Panc1 (cell line): ENCODE measurements around the gene PIK3R1. TPM values are rescaled to one million over a fixed set of nuclear protein-coding genes. Genes with fewer than 3 reads are reported as not detected.

Experiments used
- ATAC-seq: fragments of 200-7000 bp; cut with Tn5 transposase; 2 replicates; pipeline ENCODE4 v1.9.1; 2020; ENCODE audit warnings: mild to moderate bottlenecking, moderate library complexity
- Bru-seq: library from RNA; stranded (reverse); fragments of 400-500 nt; gene quantifications from one replicate; lab custom pipeline; 2021; lab: Mats Ljungman, UMichigan
- BruChase-seq, 2 experiments: library from RNA; stranded (reverse); fragments of 400-500 nt; gene quantifications; one replicate each; lab custom pipeline; 2021; lab: Mats Ljungman, UMichigan
- BruUV-seq: library from RNA; stranded (reverse); fragments of 400-500 nt; replicated peaks from 2 replicates; lab custom pipeline; 2021; lab: Mats Ljungman, UMichigan
- CTCF ChIA-PET: fragments of 300-600 bp; sonication (Branson Sonifier 250); formaldehyde crosslinking; loops from one replicate; lab custom pipeline; 2022; ENCODE audit warnings: antibody characterized with exemption; lab: Charles Lee
- POLR2A ChIA-PET: fragments of 300-600 bp; sonication (Branson Sonifier 250); formaldehyde crosslinking; loops from one replicate; lab custom pipeline; 2022; ENCODE audit warnings: antibody characterized with exemption; lab: Charles Lee
- DNase-seq: peaks from one replicate; pipeline ENCODE4 v3.0.0-alpha.2; 2010; ENCODE audit warnings: low read depth, low spot score
- H3K27ac ChIP-seq: 2 replicates; pipeline ENCODE4 v1.5.1; 2011; ENCODE audit warnings: mild to moderate bottlenecking, low read length, inconsistent platforms
- H3K27me3 ChIP-seq: fragments of 200-500 bp; sonication (Bioruptor generic); 2 replicates; pipeline ENCODE4 v1.6.0; 2014; ENCODE audit warnings: low read length, inconsistent platforms; ENCODE audit not compliant: control insufficient read depth, insufficient read depth
- H3K36me3 ChIP-seq: fragments of 200-500 bp; sonication (Bioruptor generic); 2 replicates; pipeline ENCODE4 v1.5.1; 2014; ENCODE audit warnings: inconsistent platforms, mild to moderate bottlenecking, low read length, moderate library complexity; ENCODE audit not compliant: control insufficient read depth, insufficient read depth
- H3K4me1 ChIP-seq: 2 replicates; pipeline ENCODE4 v1.5.1; 2011; ENCODE audit warnings: inconsistent platforms, mild to moderate bottlenecking, low read length, moderate library complexity; ENCODE audit not compliant: control insufficient read depth, insufficient read depth
- H3K4me3 ChIP-seq, 2 experiments: 2 replicates each; pipeline ENCODE4 v1.5.1; 2011 to 2012; ENCODE audit warnings: low read depth in 2 of 2, low read length in 2 of 2, mild to moderate bottlenecking in 2 of 2, inconsistent platforms in 1 of 2, moderate library complexity in 1 of 2
- H3K9me3 ChIP-seq: fragments of 200-500 bp; sonication (Bioruptor generic); 2 replicates; pipeline ENCODE4 v1.5.1; 2014; ENCODE audit warnings: low read depth, mild to moderate bottlenecking, inconsistent platforms, low read length, moderate library complexity; ENCODE audit not compliant: control insufficient read depth, insufficient read depth
- POLR2AphosphoS5 ChIP-seq: IDR thresholded peaks from 2 replicates; pipeline ENCODE4 v1.6.1; 2012; ENCODE audit warnings: mild to moderate bottlenecking, low read depth, low read length, moderate library complexity
- SIN3A ChIP-seq: IDR thresholded peaks from 2 replicates; pipeline ENCODE4 v1.6.1; 2012; ENCODE audit warnings: low read depth, mild to moderate bottlenecking, low read length, moderate library complexity, borderline replicate concordance; ENCODE audit not compliant: insufficient read depth
- TCF7L2 ChIP-seq: IDR thresholded peaks from 2 replicates; pipeline ENCODE4 v1.6.1; 2011; ENCODE audit warnings: mild to moderate bottlenecking, low read depth, low read length, inconsistent platforms
- in situ Hi-C: cut with HindIII; loops from 2 replicates; pipeline ENCODE4 v1.10.0; 2016; ENCODE audit warnings: low sequenced_read_pairs, low pct_unique_long_range_greater_than_20kb
- intact Hi-C: fragments of 100-400 bp; cut with micrococcal nuclease; formaldehyde crosslinking; loops from one replicate; pipeline ENCODE4 v1.10.0; 2022; ENCODE audit not compliant: unreplicated experiment
- long read RNA-seq: library from polyadenylated mRNA; unstranded; transcript quantifications from one replicate; pipeline ENCODE4 v2.0.0, GENCODE V29; 2021; ENCODE audit not compliant: unreplicated experiment
- polyA plus RNA-seq: library from polyadenylated mRNA; unstranded; fragments of >200 nt; gene quantifications from one replicate; pipeline ENCODE4 v1.2.1, GENCODE V29; 2012; ENCODE audit warnings: missing spikeins; ENCODE audit not compliant: insufficient read length
- total RNA-seq: library from RNA; stranded (reverse); gene quantifications from one replicate; pipeline ENCODE4 v1.2.1, GENCODE V29; 2021; ENCODE audit not compliant: unreplicated experiment
- TF ChIP-seq, protein P1 (sequence below), 2 experiments: IDR thresholded peaks; 2 replicates each; pipeline ENCODE4 v1.6.1; 2011 to 2012; ENCODE audit warnings: low read depth in 2 of 2, control low read depth in 1 of 2, low read length in 1 of 2, mild to moderate bottlenecking in 1 of 2, moderate library complexity in 1 of 2; ENCODE audit not compliant: insufficient read depth in 1 of 2
- TF ChIP-seq, protein P2 (sequence below): fragments of 450-650 bp; IDR thresholded peaks from 2 replicates; pipeline ENCODE4 v1.5.1; 2017; ENCODE audit warnings: mild to moderate bottlenecking

PIK3R1 gene
- total RNA-seq, result 23.4 TPM
- 5.5 TPM for polyA plus RNA-seq
- Bru-seq, nascent RNA, result percentile 82 among the genes with signal in this experiment
- percentile 77 among the genes with signal in this experiment for BruChase-seq, experiment 1, labeled RNA remaining after a 2-hour chase
- BruChase-seq, experiment 2, labeled RNA remaining after a 6-hour chase, result percentile 60 among the genes with signal in this experiment
- long read RNA-seq, full-length matches to known transcripts, result 10 of 28 reads
- long read RNA-seq, partial matches to known transcripts, result 7 of 28 reads
- long read RNA-seq, other reads (novel, unspliced or antisense), result 11 of 28 reads

- H3K36me3 ChIP-seq, result no peaks in the 10 kb centered on the region; the same call in 1 of the 2 replicates
- TF ChIP-seq, protein P1, sequence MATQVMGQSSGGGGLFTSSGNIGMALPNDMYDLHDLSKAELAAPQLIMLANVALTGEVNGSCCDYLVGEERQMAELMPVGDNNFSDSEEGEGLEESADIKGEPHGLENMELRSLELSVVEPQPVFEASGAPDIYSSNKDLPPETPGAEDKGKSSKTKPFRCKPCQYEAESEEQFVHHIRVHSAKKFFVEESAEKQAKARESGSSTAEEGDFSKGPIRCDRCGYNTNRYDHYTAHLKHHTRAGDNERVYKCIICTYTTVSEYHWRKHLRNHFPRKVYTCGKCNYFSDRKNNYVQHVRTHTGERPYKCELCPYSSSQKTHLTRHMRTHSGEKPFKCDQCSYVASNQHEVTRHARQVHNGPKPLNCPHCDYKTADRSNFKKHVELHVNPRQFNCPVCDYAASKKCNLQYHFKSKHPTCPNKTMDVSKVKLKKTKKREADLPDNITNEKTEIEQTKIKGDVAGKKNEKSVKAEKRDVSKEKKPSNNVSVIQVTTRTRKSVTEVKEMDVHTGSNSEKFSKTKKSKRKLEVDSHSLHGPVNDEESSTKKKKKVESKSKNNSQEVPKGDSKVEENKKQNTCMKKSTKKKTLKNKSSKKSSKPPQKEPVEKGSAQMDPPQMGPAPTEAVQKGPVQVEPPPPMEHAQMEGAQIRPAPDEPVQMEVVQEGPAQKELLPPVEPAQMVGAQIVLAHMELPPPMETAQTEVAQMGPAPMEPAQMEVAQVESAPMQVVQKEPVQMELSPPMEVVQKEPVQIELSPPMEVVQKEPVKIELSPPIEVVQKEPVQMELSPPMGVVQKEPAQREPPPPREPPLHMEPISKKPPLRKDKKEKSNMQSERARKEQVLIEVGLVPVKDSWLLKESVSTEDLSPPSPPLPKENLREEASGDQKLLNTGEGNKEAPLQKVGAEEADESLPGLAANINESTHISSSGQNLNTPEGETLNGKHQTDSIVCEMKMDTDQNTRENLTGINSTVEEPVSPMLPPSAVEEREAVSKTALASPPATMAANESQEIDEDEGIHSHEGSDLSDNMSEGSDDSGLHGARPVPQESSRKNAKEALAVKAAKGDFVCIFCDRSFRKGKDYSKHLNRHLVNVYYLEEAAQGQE (IDR thresholded peaks at IDR 0.05; ENCODE audit: insufficient read depth in 1 of 2, low read depth in 2 of 2, low read length in 1 of 2), result no peak
- TF ChIP-seq, protein P2, sequence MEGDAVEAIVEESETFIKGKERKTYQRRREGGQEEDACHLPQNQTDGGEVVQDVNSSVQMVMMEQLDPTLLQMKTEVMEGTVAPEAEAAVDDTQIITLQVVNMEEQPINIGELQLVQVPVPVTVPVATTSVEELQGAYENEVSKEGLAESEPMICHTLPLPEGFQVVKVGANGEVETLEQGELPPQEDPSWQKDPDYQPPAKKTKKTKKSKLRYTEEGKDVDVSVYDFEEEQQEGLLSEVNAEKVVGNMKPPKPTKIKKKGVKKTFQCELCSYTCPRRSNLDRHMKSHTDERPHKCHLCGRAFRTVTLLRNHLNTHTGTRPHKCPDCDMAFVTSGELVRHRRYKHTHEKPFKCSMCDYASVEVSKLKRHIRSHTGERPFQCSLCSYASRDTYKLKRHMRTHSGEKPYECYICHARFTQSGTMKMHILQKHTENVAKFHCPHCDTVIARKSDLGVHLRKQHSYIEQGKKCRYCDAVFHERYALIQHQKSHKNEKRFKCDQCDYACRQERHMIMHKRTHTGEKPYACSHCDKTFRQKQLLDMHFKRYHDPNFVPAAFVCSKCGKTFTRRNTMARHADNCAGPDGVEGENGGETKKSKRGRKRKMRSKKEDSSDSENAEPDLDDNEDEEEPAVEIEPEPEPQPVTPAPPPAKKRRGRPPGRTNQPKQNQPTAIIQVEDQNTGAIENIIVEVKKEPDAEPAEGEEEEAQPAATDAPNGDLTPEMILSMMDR, result peak; percentile 25
- TF ChIP-seq TCF7L2 (no peak), SIN3A (peak; percentile 96; the same call in 1 of the 2 replicates), POLR2AphosphoS5 (peak; percentile 42; the same call in 1 of the 2 replicates)
- in situ Hi-C loops (no loop called here), intact Hi-C loops (no loop called here)
- H3K4me1 ChIP-seq, result peaks cover 27% of the 10 kb centered on the region
- peak within 1 kb of the TSS; percentile 93 to 95 for H3K4me3 ChIP-seq
- no peaks in the 10 kb centered on the region; the same call in 1 of the 2 replicates for H3K27me3 ChIP-seq
- ChIA-PET POLR2A (interaction anchor here (0.5 to 0.7 kb wide), 3 partner anchors 38 to 1256 kb away, joined by 3 to 5 read pairs (median 5); no protein-coding TSS in a partner anchor), CTCF (interaction anchor here (0.7 kb wide), 1 partner anchor 591 kb away, joined by 3 read pairs; no protein-coding TSS in a partner anchor)
- peak within 1 kb of the TSS; percentile 87 for H3K27ac ChIP-seq
- BruUV-seq, result no TSS peak
- no peaks in the 10 kb centered on the region; the same call in 1 of the 2 replicates for H3K9me3 ChIP-seq
- ATAC-seq (peak; percentile 96), DNase-seq (peak; percentile 38)
These were observed at the start of gene PIK3R1 for GRCh38 chr5:68215208-68215897. TSS of gene PIK3R1 (plus strand) at chr5:68215756. CDS start at chr5:68226676, 10,920 bp downstream.

GRCh38 chr5:68167195-68167651 lies 48.3 kb upstream of the PIK3R1 start:
- ATAC-seq, result no peak

More at GRCh38 chr5:68167195-68167651, 48.3 kb upstream of the PIK3R1 start:
- DNase-seq, result no peak
- POLR2A ChIA-PET, result no interaction called here
- TF ChIP-seq POLR2AphosphoS5, result no peak
- TF ChIP-seq, protein P2, result no peak
- intact Hi-C loops (no loop called here), in situ Hi-C loops (no loop called here)
- Histone ChIP-seq H3K4me3 (no peak overlapping the region), H3K36me3 (no peaks in the 10 kb centered on the region), H3K4me1 (no peaks in the 10 kb centered on the region), H3K27me3 (no peaks in the 10 kb centered on the region), H3K27ac (no peak overlapping the region), H3K9me3 (no peaks in the 10 kb centered on the region)
- no TSS peak for BruUV-seq
- CTCF ChIA-PET, result no interaction called here
